Right cardiac atrium (tissue), 5 donors: ENCODE results near the gene CCDC178. TPM values are rescaled to one million over a fixed set of nuclear protein-coding genes. Genes with fewer than 3 reads are reported as not detected.
A peak's percentile ranks its signal among the peaks of the same experiment; 100 is the strongest.
"Not testable (repeated sequence)": the region's sequence is repeated elsewhere in the genome, so short reads cannot be mapped to it uniquely, and the experiment has no call there.

Source experiments
- ATAC-seq, 2 donors: fragments of 200-7000 bp; cut with Tn5 transposase; one replicate each; pipeline versions ENCODE4 v1.8.0 to v1.9.1; 2020; ENCODE audit warnings: moderate library complexity in 2 of 2, mild to moderate bottlenecking in 1 of 2
- DNase-seq, 3 donors: peaks; one replicate each; pipeline ENCODE4 v3.0.0-alpha.2; 2020
- H3K27ac ChIP-seq: one replicate; pipeline ENCODE4 v1.5.1; 2013; ENCODE audit warnings: mild to moderate bottlenecking, low read length, control low read depth, moderate library complexity
- H3K27me3 ChIP-seq: one replicate; pipeline ENCODE4 v1.6.1; 2013; ENCODE audit not compliant: control insufficient read depth, insufficient read depth
- H3K4me1 ChIP-seq: one replicate; pipeline ENCODE4 v1.6.1; 2013; ENCODE audit warnings: low read length; ENCODE audit not compliant: control insufficient read depth, insufficient read depth
- H3K4me3 ChIP-seq: one replicate; pipeline ENCODE4 v1.5.1; 2013; ENCODE audit warnings: low read length, control low read depth
- H3K9me3 ChIP-seq: one replicate; pipeline ENCODE4 v1.6.1; 2013; ENCODE audit warnings: low read length; ENCODE audit not compliant: control insufficient read depth
- WGBS: extraction: QIAGEN DNeasy Blood & Tissue Kit; methylation state at CpG from one replicate; pipeline ENCODE4 v1.1.7; 2013; 5-methylcytosine and 5-hydroxymethylcytosine counted together
- intact Hi-C, 4 donors: fragments of 100-400 bp; cut with DNase I; formaldehyde crosslinking; loops; one replicate each; pipeline versions ENCODE4 v1.11.0 to v1.14.0; 2022 to 2023
- polyA plus RNA-seq: library from polyadenylated mRNA; stranded (reverse); fragments of 200-250 nt; gene quantifications from one replicate; pipeline ENCODE4 v1.2.3, GENCODE V29; 2013
- total RNA-seq, 4 donors: library from RNA; stranded (reverse); fragmentation: NEBNext Ultra II Directional; extraction: Animal tissue kit (Norgen Biotek cat#: 25700); gene quantifications; one replicate each; pipeline ENCODE4 v1.2.1, GENCODE V29; 2021
- donor health status: healthy with polysubstance abuse.
- donor health status: DM: no; HTN: yes; CAD: no.
- donor health status: DM: no; HTN: no; CAD: no.
- donor health status: DM: no; HTN: yes; CAD: no; lungs with severe emphysema.
- donor health status: DM: yes; HTN: yes; CAD: no.

The CCDC178 gene
- total and polyA plus RNA-seq, 5 donors, result 0.14 to 0.41 (median 0.29) TPM; not detected in 2

DNA sequence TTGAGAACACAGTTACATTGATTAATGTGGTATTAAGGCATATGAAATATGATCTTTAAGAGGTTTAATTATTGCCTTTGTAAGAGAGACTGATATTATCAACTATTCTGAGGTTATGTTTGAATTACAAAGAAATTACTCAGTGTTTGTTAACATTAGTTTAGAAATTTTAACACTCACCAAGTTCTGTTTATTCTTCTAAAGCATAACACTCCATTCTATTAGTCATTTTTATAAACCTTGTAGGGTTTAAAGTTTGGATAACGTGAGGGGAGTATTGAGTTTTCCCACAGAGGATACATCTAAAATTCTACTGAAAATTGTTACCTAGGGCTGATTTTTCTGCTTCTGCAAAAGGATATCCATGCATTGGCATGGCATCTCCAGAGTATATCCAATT, 7.7 kb downstream of the CCDC178 start:
- Histone ChIP-seq H3K27ac (no peak overlapping the region), H3K4me3 (no peak overlapping the region), H3K9me3 (no peaks in the 10 kb centered on the region), H3K4me1 (no peaks in the 10 kb centered on the region), H3K27me3 (no peaks in the 10 kb centered on the region)
- DNase-seq (no peak), ATAC-seq (no peak)
- WGBS, result 76% methylated on average over 1 of the region's 1 CpG
- intact Hi-C loops, result loop anchor here in 1 of 4 donors (10.0 kb wide), 1 partner anchor 332 kb away; no protein-coding TSS in a partner anchor

GRCh38 chr18:33427549-33427948, 13.0 kb downstream of the CCDC178 start:
- H3K27me3 ChIP-seq, result no peaks in the 10 kb centered on the region
- WGBS, result 73% methylated on average over 2 of the region's 2 CpGs
- DNase-seq (no peak), ATAC-seq (no peak)
- H3K4me3 ChIP-seq, result no peak overlapping the region
- H3K4me1 ChIP-seq, result no peaks in the 10 kb centered on the region
- H3K9me3 ChIP-seq, result no peaks in the 10 kb centered on the region
- intact Hi-C loops, result loop anchor here in 1 of 4 donors (10.0 kb wide), 1 partner anchor 63 kb away; no protein-coding TSS in a partner anchor
- H3K27ac ChIP-seq, result no peak overlapping the region

- DNase-seq, result peak in 1 of 3 donors; percentile 18
- H3K4me3 ChIP-seq, result no peak overlapping the region
- no peaks in the 10 kb centered on the region for H3K4me1 ChIP-seq
- peak; percentile 66 to 80 for ATAC-seq
- no peaks in the 10 kb centered on the region for H3K27me3 ChIP-seq
- 62% methylated on average over 14 of the region's 14 CpGs for WGBS
- no peaks in the 10 kb centered on the region for H3K9me3 ChIP-seq
- H3K27ac ChIP-seq, result no peak overlapping the region
- intact Hi-C loops, result loop anchor here in 1 of 4 donors (10.0 kb wide), 1 partner anchor 60 kb away; no protein-coding TSS in a partner anchor
These were observed 16.1 kb downstream of the CCDC178 start for GRCh38 chr18:33424266-33424946.

DNA sequence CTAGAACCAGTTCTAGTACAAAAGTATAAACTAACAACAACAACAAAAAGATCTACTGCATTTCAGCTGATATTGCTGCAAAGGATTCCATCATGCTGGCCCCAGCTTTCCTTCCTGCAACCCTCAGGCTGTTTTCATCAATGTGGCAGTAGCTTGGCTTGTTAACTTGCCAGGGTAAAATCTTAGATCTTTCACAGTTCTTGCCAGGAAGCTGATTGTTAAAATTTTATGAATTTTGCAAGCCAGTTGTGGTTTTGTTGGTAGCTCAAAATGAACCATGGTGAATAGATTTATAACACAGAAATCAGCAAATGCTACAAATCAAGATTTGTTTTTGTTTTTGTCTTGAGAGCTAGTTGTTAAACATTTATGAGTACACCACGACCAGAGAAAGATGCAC, 19.3 kb downstream of the CCDC178 start:
- no peaks in the 10 kb centered on the region for H3K9me3 ChIP-seq
- DNase-seq, result no peak
- no peaks in the 10 kb centered on the region for H3K4me1 ChIP-seq
- no peak for ATAC-seq
- H3K27ac ChIP-seq, result no peak overlapping the region
- no peaks in the 10 kb centered on the region for H3K27me3 ChIP-seq
- 45% methylated on average over 1 of the region's 1 CpG for WGBS
- H3K4me3 ChIP-seq, result no peak overlapping the region
- intact Hi-C loops, result loop anchor here in 1 of 4 donors (10.0 kb wide), 1 partner anchor 56 kb away; no protein-coding TSS in a partner anchor

- ATAC-seq (no peak), DNase-seq (no peak)
- intact Hi-C loops, result no loop called here
- Histone ChIP-seq H3K4me1 (no peaks in the 10 kb centered on the region), H3K27ac (no peak overlapping the region), H3K4me3 (no peak overlapping the region), H3K9me3 (no peaks in the 10 kb centered on the region), H3K27me3 (no peaks in the 10 kb centered on the region)
These were observed 36.2 kb downstream of the CCDC178 start for GRCh38 chr18:33404244-33404873.

- H3K27ac ChIP-seq, result not testable (repeated sequence)
These were observed 41.6 kb downstream of the CCDC178 start for GRCh38 chr18:33398939-33399338.

GRCh38 chr18:33375829-33376228, 64.7 kb downstream of the CCDC178 start:
- intact Hi-C loops, result no loop called here
- 70% methylated on average over 4 of the region's 4 CpGs for WGBS

More at GRCh38 chr18:33398939-33399338, 41.6 kb downstream of the CCDC178 start:
- H3K27me3 ChIP-seq, ATAC-seq, DNase-seq, H3K4me3 ChIP-seq, intact Hi-C loops, H3K9me3 ChIP-seq, H3K4me1 ChIP-seq: not testable (repeated sequence)
- 93% methylated on average over 8 of the region's 8 CpGs for WGBS

DNA sequence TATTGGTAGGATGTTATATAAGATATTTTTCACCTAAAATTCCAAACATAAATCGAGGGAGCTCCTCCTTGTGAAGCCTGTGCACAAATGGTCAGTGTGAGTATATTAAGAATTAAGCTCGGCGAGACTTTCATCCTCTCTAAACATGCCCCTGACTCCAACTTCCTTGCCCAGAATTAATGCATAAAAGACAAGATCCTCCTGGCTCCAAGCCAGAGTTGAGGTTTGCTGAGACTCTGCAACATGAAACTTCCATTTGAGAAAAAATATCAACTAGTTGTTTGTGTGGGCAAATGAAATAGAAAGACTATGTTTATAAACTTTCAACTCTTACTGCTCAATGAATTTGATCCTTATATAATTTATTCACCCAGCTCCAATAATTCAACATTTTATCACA, 68.1 kb downstream of the CCDC178 start:
- H3K27me3 ChIP-seq, result no peaks in the 10 kb centered on the region
- WGBS, result 48% methylated on average over 3 of the region's 3 CpGs
- intact Hi-C loops, result no loop called here
- no peaks in the 10 kb centered on the region for H3K4me1 ChIP-seq
- H3K27ac ChIP-seq, result no peak overlapping the region
- DNase-seq, result no peak
- H3K9me3 ChIP-seq, result no peaks in the 10 kb centered on the region
- H3K4me3 ChIP-seq, result no peak overlapping the region
- ATAC-seq, result no peak

More at GRCh38 chr18:33375829-33376228, 64.7 kb downstream of the CCDC178 start:
- ATAC-seq (no peak), DNase-seq (no peak)
- Histone ChIP-seq H3K9me3 (no peaks in the 10 kb centered on the region), H3K27ac (no peak overlapping the region), H3K4me3 (no peak overlapping the region), H3K27me3 (no peaks in the 10 kb centered on the region), H3K4me1 (no peaks in the 10 kb centered on the region)

- Histone ChIP-seq H3K4me3 (no peak overlapping the region), H3K4me1 (no peaks in the 10 kb centered on the region), H3K9me3 (no peaks in the 10 kb centered on the region), H3K27ac (no peak overlapping the region), H3K27me3 (no peaks in the 10 kb centered on the region)
- ATAC-seq, result no peak
- intact Hi-C loops, result loop anchor here in 1 of 4 donors (10.0 kb wide), 1 partner anchor 55 kb away; no protein-coding TSS in a partner anchor
- DNase-seq, result no peak
- WGBS, result 66% methylated on average over 8 of the region's 8 CpGs
These were observed 70.6 kb downstream of the CCDC178 start for GRCh38 chr18:33369711-33370449.

- WGBS, result 65% methylated on average over 1 of the region's 1 CpG
- intact Hi-C loops, result no loop called here
- ATAC-seq (no peak), DNase-seq (no peak)
- no peaks in the 10 kb centered on the region for H3K9me3 ChIP-seq
- no peaks in the 10 kb centered on the region for H3K4me1 ChIP-seq
- H3K27me3 ChIP-seq, result no peaks in the 10 kb centered on the region
- no peak overlapping the region for H3K27ac ChIP-seq
- H3K4me3 ChIP-seq, result no peak overlapping the region
These were observed 83.8 kb downstream of the CCDC178 start for GRCh38 chr18:33356735-33357134.

- no peak overlapping the region for H3K27ac ChIP-seq
- DNase-seq, result no peak
- no peaks in the 10 kb centered on the region for H3K9me3 ChIP-seq
- WGBS, result 65% methylated on average over 1 of the region's 1 CpG
- no peak overlapping the region for H3K4me3 ChIP-seq
- intact Hi-C loops, result no loop called here
- ATAC-seq, result no peak
- no peaks in the 10 kb centered on the region for H3K4me1 ChIP-seq
- no peaks in the 10 kb centered on the region for H3K27me3 ChIP-seq
These were observed 84.8 kb downstream of the CCDC178 start for GRCh38 chr18:33355756-33356155.
